IPS-20b (cell line): Measurements from ENCODE around the gene RASA3.
"Not testable (repeated sequence)": the region's sequence is repeated elsewhere in the genome, so short reads cannot be mapped to it uniquely, and the experiment has no call there.

ENCODE experiments used
- H3K27ac ChIP-seq: one replicate; pipeline ENCODE4 v1.5.1; 2013; ENCODE audit warnings: low read length
- H3K27me3 ChIP-seq: 2 replicates; pipeline ENCODE4 v1.6.1; 2013; ENCODE audit warnings: mild to moderate bottlenecking, low read length, inconsistent platforms; ENCODE audit not compliant: insufficient read depth
- H3K36me3 ChIP-seq: 2 replicates; pipeline ENCODE4 v1.6.1; 2013; ENCODE audit warnings: low read depth, mild to moderate bottlenecking, inconsistent platforms, low read length, moderate library complexity; ENCODE audit not compliant: insufficient read depth
- H3K4me1 ChIP-seq: 2 replicates; pipeline ENCODE4 v1.6.1; 2013; ENCODE audit warnings: mild to moderate bottlenecking, control low read depth, inconsistent platforms, low read length, moderate library complexity; ENCODE audit not compliant: insufficient read depth
- H3K4me3 ChIP-seq: 2 replicates; pipeline ENCODE4 v1.5.1; 2013; ENCODE audit warnings: mild to moderate bottlenecking, low read length, inconsistent platforms
- H3K9ac ChIP-seq: 2 replicates; pipeline ENCODE4 v1.6.1; 2013; ENCODE audit warnings: low read depth, mild to moderate bottlenecking, inconsistent platforms, low read length, moderate library complexity
- H3K9me3 ChIP-seq: 2 replicates; pipeline ENCODE4 v1.6.1; 2013; ENCODE audit warnings: mild to moderate bottlenecking, low read depth, low read length, inconsistent platforms; ENCODE audit not compliant: insufficient read depth

The RASA3 gene, protein sequence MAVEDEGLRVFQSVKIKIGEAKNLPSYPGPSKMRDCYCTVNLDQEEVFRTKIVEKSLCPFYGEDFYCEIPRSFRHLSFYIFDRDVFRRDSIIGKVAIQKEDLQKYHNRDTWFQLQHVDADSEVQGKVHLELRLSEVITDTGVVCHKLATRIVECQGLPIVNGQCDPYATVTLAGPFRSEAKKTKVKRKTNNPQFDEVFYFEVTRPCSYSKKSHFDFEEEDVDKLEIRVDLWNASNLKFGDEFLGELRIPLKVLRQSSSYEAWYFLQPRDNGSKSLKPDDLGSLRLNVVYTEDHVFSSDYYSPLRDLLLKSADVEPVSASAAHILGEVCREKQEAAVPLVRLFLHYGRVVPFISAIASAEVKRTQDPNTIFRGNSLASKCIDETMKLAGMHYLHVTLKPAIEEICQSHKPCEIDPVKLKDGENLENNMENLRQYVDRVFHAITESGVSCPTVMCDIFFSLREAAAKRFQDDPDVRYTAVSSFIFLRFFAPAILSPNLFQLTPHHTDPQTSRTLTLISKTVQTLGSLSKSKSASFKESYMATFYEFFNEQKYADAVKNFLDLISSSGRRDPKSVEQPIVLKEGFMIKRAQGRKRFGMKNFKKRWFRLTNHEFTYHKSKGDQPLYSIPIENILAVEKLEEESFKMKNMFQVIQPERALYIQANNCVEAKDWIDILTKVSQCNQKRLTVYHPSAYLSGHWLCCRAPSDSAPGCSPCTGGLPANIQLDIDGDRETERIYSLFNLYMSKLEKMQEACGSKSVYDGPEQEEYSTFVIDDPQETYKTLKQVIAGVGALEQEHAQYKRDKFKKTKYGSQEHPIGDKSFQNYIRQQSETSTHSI

DNA sequence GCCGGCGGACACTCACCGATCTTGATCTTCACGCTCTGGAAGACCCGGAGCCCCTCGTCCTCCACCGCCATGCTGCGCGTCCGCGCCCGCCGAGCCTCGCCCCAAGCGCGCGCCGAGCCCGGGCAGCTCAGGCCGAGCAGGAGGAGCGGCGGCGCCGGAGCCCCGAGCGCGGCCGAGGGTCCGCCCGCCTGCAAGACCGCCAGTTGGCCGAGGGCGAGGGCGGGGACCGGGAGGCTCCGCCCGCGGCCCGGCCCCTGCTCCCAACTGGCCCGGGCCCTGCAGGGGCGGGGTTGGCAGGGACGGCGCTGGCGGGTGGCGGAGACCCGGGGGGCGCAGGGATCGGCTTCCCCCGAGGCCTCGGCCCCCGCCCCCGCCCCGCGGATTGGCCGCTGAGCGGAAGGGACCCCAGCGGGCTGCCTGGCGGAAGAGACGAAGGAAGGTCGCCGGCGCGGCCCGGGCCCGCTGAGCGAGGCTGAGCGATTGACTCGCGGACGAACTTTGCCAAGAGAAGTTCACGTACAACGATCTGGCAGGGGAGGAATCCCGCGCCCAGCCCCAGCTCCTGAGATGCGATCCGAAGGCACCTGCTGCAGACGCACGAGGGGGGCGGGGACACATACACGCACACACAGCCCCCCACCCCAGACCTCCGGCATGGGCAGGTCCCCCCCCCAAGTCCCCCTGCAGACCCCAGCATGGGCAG, at the start of gene RASA3:
Gene RASA3 (minus strand): TSS at position 205 of the 703 bp plus-strand sequence. CDS start 134 bp downstream, at position 71.
- Histone ChIP-seq H3K36me3 (no peaks in the 10 kb centered on the region), H3K4me3 (peak within 1 kb of the TSS; percentile 86), H3K27me3 (peaks cover 28% of the 10 kb centered on the region), H3K9me3 (no peaks in the 10 kb centered on the region), H3K4me1 (peaks cover 20% of the 10 kb centered on the region), H3K27ac (no peak within 1 kb of the TSS), H3K9ac (peak within 1 kb of the TSS; percentile 61; the same call in 1 of the 2 replicates)

DNA sequence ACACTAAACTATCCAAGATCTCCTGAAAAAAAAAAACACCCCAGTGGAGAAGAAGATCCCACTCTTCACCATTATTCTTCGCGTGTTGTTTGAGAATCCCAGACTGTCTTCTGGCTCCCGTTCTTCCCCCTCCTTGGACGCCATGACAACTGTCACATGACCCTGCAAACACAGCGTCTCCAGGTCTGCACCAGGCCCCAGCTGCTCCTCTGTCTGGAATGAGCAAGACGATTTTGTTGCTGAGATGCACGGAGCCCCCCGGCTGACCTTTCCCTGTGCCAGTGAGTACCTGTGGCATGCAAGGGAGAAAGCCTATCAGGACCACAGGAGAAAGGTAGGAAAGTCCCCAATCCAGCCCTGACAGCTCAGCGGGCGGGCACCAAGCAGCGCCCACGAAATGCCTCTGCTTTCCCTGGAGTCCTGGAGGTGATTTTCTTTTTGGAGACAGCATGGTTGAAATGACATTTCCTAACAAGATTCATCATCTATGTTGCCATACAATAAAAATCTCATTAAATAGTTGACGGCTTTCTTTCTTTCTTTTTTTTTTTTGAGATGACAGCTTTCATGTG, 46.8 kb upstream of the RASA3 start, which contains the start of gene CFAP97D2:
Gene CFAP97D2 (plus strand): TSS at position 171 of the 572 bp plus-strand sequence. CDS start 74 bp downstream, at position 245.
- no peak within 1 kb of the TSS for H3K4me3 ChIP-seq

DNA sequence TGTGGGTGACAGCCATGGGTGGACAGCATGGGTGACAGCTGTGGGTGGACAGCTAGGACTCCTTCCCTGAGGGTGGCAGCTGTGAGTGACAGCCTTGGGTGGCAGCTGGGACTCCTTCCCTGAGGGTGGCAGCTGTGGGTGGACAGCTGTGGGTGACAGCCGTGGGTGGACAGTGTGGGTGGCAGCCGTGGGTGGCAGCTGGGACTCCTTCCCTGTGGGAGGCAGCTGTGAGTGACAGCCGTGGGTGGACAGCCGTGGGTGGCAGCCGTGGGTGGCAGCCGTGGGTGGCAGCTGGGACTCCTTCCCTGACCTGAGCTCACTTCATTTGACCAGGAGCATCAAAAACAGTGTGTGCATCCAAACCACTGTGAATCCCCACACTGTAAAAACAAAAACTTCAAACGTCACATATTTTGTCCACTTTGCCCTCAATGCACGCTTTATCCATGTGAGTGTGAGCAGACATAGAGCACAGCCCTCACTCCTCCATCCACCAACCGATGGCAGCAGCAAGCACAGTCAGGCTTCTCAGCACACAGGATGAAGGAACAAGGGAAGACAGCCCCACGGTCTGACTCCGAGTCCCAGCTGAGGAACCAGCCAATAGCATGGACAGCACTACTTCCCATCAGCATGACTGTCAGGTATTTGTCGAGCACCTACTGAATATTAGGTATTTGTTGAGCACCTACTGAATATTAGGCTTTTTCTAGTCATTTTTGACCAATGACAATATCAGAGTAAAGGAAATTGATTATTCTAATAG, 45.0 kb upstream of the RASA3 start:
- no peaks in the 10 kb centered on the region for H3K4me1 ChIP-seq
- no peak overlapping the region for H3K4me3 ChIP-seq
- no peak overlapping the region for H3K9ac ChIP-seq
- H3K9me3 ChIP-seq, result peaks cover 5% of the 10 kb centered on the region; the same call in 1 of the 2 replicates
- no peaks in the 10 kb centered on the region for H3K36me3 ChIP-seq
- H3K27me3 ChIP-seq, result no peaks in the 10 kb centered on the region
- H3K27ac ChIP-seq, result no peak overlapping the region

More for the DNA sequence above, 46.8 kb upstream of the RASA3 start, which contains the start of gene CFAP97D2:
- Histone ChIP-seq H3K9me3 (no peaks in the 10 kb centered on the region), H3K4me1 (no peaks in the 10 kb centered on the region), H3K27ac (no peak within 1 kb of the TSS), H3K9ac (no peak within 1 kb of the TSS), H3K27me3 (no peaks in the 10 kb centered on the region), H3K36me3 (no peaks in the 10 kb centered on the region)

DNA sequence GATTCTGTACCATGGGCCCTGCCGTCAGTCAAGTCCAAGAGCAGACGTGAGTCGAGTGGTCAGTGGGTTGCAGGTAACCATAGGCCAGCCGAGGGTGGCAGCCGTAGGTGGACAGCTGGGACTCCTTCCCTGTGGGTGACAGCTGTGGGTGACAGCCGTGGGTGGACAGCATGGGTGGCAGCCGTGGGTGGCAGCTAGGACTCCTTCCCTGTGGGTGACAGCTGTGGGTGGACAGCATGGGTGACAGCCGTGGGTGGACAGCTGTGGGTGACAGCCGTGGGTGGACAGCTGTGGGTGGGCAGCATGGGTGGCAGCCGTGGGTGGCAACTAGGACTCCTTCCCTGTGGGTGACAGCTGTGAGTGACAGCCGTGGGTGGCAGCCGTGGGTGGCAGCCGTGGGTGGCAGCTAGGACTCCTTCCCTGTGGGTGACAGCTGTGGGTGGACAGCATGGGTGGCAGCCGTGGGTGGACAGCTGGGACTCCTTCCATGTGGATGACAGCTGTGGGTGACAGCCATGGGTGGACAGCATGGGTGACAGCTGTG, 44.0 kb upstream of the RASA3 start:
- not testable (repeated sequence) for H3K9ac ChIP-seq, H3K4me3 ChIP-seq, H3K36me3 ChIP-seq, H3K27me3 ChIP-seq, H3K27ac ChIP-seq, H3K9me3 ChIP-seq, H3K4me1 ChIP-seq

DNA sequence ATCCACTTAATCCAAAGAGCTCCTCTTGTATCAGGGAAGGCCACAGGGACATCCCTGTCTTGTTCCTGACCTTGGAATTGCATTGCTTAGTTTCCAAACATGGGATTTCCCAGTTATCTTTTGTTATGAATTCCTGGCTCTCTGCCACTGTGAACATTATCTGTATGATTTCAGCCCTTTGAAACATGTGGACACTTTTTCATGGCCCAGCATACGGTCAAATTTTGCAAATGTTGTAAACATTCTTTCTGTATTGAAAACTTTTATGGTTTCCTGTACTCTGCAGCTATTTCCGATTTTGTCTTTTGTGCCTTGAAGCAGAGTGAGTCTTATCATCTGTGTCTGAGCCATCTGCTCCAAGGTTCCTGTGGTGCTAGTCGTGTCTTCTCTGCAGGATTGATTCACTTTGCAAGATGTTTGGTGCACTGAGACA, 42.1 kb upstream of the RASA3 start:
- Histone ChIP-seq H3K4me3 (no peak overlapping the region), H3K9me3 (peaks cover 5% of the 10 kb centered on the region; the same call in 1 of the 2 replicates), H3K9ac (no peak overlapping the region), H3K27me3 (no peaks in the 10 kb centered on the region), H3K4me1 (no peaks in the 10 kb centered on the region), H3K36me3 (no peaks in the 10 kb centered on the region), H3K27ac (no peak overlapping the region)

DNA sequence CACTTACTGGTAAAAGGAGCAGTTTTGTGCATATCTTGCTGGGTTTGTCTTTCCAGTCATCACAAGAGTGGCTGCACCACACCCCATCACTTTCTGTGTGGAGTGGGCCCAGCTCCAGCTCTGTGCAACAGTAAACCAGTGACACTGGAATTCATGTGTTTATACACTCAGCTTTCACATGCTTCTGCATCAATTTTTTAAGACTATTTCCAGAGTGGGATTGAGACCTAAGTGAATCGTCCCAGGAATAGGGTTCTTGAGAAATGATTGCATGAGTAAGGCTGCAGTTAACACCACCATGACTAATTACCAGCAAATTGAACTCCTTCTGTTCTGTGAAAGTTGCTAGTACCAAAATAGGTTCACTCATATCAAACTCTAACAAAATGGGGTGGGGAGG, 41.3 kb upstream of the RASA3 start:
- Histone ChIP-seq H3K4me3 (no peak overlapping the region), H3K9ac (no peak overlapping the region), H3K9me3 (peaks cover 5% of the 10 kb centered on the region; the same call in 1 of the 2 replicates), H3K4me1 (no peaks in the 10 kb centered on the region), H3K27ac (no peak overlapping the region), H3K36me3 (no peaks in the 10 kb centered on the region), H3K27me3 (no peaks in the 10 kb centered on the region)

DNA sequence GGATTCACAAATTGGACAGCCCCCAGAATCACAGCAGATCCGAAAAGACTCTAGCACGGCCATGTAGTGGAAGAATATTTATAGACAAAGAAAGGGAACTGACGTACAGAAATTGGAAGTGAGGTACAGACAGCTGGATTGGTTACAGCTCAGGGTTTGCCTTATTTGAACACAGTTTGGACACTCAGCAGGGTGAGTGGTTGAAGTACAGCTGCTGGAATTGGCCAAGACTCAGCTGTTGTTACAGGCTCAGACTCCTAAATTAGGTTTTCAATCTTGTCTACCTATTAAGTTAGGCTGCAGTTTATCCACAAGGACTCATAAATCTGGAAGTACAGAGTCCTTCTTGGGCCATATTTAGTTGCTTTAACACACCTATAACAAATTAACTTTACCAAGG, 40.8 kb upstream of the RASA3 start:
- no peak overlapping the region for H3K4me3 ChIP-seq
- H3K9me3 ChIP-seq, result peaks cover 5% of the 10 kb centered on the region; the same call in 1 of the 2 replicates
- H3K36me3 ChIP-seq, result no peaks in the 10 kb centered on the region
- H3K4me1 ChIP-seq, result no peaks in the 10 kb centered on the region
- no peak overlapping the region for H3K9ac ChIP-seq
- no peak overlapping the region for H3K27ac ChIP-seq
- no peaks in the 10 kb centered on the region for H3K27me3 ChIP-seq

DNA sequence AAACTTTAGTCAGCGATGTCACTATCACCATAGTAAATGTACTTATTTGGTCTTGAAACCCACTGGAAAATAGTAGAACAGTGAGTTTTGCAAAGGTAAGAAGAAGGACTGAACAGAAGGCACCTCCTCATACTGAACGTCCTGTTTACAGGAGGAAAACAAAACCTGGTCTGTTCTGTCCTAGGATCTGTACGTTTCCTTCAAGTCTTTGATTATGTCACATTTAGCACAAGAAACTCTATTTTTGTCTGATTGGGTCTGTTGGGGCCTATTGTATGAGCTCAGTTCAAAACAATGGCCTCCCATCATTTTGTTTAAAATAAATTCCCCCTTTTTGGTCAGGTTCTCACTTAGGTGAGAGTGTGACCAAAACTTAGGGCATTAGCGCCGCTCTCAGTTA, 35.5 kb upstream of the RASA3 start:
- Histone ChIP-seq H3K9me3 (no peaks in the 10 kb centered on the region), H3K9ac (no peak overlapping the region), H3K4me3 (no peak overlapping the region), H3K36me3 (no peaks in the 10 kb centered on the region), H3K4me1 (no peaks in the 10 kb centered on the region), H3K27me3 (no peaks in the 10 kb centered on the region; the same call in 1 of the 2 replicates), H3K27ac (no peak overlapping the region)

DNA sequence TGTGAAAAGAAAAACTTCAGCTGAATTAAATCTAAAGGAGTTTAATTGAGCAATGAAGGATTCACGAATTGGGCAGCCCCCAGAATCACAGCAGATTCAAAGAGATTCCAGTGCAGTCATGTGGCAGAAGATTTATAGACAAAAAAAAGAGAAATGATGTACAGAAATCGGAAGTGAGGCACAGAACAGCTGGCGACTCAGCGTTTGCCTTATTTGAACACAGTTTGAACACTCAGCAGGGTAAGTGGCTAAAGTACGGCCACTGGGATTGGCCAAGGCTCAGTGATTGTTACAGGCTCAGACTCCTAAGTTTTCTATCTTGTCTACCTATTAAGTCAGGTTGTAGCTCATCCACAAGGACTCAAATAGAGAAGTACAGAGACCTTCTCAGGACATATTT, 35.0 kb upstream of the RASA3 start:
- no peaks in the 10 kb centered on the region; the same call in 1 of the 2 replicates for H3K27me3 ChIP-seq
- H3K4me3 ChIP-seq, result no peak overlapping the region
- H3K9me3 ChIP-seq, result no peaks in the 10 kb centered on the region
- no peaks in the 10 kb centered on the region for H3K4me1 ChIP-seq
- H3K27ac ChIP-seq, result no peak overlapping the region
- no peak overlapping the region for H3K9ac ChIP-seq
- H3K36me3 ChIP-seq, result no peaks in the 10 kb centered on the region

DNA sequence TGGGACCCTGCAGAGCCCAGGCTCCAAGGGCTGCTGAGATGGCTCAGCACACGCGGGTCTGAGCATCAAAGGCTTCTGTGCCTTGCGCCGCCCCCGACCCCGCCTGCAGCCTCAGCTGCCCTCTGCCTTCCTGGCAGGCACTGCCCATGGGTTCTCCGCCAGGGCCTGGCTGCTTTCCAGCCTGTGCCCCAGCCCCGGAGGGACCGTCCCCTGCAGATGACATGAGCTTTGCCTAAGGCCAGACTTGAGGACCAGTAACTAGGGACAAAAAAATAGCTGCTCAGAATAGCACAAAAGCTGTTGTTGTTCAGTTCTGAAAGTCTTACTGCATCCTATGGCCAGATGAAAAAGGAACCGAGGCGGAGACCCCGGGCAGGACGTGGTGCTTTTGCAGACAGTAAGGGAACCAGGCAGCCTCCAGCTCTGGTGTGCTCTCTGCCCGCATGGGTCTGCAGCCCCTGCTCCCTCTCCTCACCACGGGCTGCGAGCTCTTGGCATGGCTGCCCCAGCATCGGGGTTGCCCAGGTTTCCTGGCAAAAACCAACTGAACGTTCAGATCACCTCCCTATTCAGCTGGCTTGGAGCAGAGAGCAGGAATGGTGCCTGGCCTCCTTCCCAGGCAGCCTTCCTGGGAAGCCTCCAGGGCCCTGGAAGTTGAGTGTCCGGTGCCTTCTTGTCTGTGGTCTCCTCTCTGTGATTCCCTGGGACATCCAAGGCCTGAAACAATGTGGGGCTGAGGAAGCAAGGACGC, 34.1 kb upstream of the RASA3 start:
- Histone ChIP-seq H3K4me3 (no peak overlapping the region), H3K9ac (no peak overlapping the region)

More for the DNA sequence above, 34.1 kb upstream of the RASA3 start:
- H3K27ac ChIP-seq, result no peak overlapping the region
- no peaks in the 10 kb centered on the region for H3K4me1 ChIP-seq
- H3K36me3 ChIP-seq, result no peaks in the 10 kb centered on the region
- no peaks in the 10 kb centered on the region for H3K9me3 ChIP-seq
- H3K27me3 ChIP-seq, result no peaks in the 10 kb centered on the region; the same call in 1 of the 2 replicates
